Fibroblast of skin of left biceps (primary cell): Measurements from ENCODE around the gene CDR2.
A peak's percentile ranks its signal among the peaks of the same experiment; 100 is the strongest.
"Not testable (repeated sequence)": the region's sequence is repeated elsewhere in the genome, so short reads cannot be mapped to it uniquely, and the experiment has no call there.

ENCODE experiments used
- DNase-seq, 2 experiments: peaks; one replicate each; pipeline ENCODE4 v3.0.0-alpha.2; 2013; ENCODE audit warnings: low read depth in 2 of 2

The CDR2 gene

DNA sequence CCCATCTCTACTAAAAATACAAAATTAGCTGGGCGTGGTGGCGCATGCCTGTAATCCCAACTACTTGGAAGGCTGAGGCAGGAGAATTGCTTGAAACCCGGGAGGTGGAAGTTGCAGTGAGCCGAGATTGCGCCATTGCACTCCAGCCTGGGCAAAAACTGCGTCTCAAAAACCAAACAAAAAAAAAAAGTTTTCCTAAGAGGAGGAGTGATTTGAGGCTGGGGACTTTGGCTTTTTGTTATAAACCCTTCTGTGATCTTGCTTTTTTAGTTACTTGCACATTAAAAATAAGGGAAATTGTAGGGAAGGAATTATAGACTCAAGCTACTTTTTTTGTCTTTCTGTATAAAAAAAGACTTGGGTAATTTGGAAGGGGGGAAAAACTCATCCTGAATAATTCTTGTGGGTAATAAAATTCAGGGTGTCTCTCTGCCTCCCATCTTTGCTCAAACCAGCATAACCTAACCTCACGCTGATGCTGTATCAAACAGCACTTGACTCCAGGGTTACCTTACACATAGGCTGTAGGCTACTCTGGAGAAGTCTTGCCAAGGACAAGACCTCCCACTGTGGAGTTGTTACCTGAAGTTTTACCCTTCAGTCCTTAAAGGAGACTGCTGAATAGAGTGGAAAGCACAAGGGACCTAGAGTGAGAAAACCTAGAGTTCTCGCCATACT, 1.7 kb upstream of the CDR2 start:
- no peak for DNase-seq

DNA sequence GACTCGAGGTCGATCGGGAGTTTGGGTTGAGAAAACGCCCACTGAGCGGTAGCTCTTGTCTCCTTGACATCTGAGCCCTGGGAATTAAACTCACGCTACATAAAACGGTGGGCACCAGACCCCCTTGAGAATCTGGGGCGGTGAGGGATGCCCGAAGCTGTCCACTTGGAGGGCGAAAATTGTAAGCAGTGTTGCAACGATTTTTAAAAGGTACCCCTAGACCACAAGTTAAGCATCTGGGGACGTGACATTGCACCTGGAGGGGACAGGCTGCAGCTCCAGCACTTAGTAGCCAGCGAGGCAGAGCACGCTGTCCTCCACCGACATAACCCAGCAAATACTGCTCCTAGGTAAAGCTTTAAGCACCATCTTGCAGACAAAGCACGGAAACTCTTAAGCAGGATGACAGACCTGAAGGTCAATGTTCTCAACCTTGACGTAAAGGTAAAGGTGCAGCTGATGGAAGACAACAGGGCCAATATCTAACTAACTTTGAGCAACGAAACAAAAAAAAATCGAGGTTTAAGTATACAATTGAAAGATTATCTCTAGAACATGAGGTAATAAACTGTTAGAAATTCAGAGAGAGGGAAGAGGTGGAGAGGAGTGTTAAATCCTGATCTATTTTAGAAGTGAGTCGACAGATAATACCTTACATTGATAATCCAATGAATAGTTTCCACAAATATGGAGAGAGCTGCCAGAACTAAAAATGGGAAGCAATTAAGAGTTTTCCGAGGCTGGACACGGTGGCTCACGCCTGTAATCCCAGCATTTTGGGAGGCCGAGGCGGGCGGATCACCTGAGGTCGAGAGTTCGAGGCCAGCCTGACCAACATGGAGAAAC, 921 bp upstream of the CDR2 start:
- no peak for DNase-seq

DNA sequence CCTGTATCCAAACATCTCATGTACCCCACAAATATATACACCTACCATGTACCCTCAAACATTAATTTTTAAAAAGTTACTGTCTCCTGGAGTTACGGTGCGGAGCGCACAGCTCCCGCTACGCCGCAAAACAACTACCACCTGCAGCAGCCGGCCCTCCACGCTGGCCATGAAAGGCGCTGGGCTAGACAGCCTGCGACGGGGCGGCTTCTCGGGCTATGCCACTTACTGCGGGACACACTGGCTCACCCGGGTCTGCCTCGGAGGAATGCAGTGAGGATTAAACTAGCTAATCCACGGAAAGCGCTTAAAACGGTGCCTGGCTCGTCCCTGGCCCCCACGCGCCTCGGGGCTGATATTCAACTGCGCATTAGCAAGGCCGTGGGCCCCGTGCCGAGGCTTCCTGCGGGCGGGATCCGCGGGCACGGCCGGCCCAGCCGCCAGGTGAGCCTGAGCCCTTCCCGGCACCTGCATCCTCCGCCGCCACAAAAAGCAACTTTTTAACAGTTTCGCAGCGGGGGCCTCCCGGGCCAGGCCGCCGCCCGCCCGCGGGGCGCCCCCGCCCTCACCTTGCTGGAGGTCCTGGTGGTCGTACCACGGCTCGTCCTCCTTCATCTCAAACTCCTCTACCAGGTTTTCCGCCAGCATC, 633 bp downstream of the CDR2 start:
- no peak for DNase-seq

DNA sequence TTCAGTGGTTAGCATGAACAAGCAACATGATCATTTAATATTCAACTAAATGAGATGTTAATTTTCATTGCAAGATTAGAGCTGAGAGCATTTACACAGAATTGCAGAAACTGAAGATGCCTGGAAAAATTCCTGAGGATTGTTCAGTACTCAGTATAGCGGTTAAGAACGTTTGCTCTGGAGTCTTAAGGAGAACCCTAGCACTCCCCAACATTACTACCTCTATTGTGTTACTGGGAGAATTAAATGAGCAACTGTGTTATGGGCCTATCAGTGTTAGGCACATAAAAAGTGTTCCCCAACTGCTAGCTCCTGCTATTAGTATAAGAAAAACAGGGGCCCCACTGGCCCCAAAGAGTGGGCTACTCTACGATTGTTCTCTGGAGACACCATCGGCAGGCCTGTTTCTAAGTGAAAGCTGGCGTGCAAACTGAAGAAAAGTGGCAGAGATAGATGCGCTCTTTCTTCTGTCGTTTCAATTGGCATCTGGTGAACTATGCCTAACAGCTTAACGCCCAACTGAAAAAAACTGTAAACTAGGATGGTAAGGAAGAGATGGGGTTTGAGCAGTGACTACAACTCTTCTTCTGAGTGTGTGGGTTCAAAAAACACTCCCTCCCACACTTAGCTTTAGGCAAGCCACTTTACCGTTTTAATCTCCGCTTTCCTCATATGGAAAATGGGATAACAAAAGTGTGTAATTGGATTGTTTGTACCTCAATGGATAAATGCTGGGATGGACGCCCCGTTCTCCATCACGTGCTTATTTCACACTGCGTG, 1.3 kb downstream of the CDR2 start:
- DNase-seq: no peak

DNA sequence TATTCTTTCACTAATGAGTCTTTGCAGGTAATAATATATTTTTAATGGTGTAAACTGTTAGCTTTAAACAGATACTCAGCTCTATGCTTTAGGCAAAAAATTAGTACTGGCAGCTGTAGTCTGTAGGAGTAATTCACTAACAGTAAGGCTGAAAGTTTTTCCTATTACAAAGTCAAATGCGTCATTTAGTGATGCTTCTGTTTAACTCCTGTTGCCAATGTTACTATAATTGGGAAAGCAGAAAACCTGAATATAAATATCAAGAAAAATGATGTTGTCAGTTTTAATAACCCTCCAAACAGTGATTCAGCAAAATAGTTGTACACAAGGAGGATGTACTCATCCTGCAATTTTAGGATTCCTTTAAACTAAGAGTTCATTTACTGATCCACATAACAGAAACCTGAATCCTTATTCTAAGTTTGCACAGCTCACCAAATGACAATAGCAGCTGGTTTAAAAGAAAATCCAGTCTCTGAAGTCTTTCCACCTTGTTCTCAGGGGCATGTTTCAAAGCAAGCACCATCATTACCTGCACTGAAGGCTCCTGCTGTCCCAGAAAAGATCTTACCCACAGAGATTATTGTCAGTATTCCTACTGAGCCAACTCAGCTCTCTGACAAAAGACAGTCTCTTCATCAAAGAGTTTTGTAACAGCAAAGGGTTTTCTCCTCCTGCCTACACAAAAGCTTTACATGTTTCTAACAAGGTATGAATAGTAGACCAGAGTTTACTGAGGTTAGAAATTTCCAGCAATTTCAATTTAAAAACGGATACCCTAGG, 4.2 kb downstream of the CDR2 start:
- DNase-seq: peak; percentile 43 to 50

DNA sequence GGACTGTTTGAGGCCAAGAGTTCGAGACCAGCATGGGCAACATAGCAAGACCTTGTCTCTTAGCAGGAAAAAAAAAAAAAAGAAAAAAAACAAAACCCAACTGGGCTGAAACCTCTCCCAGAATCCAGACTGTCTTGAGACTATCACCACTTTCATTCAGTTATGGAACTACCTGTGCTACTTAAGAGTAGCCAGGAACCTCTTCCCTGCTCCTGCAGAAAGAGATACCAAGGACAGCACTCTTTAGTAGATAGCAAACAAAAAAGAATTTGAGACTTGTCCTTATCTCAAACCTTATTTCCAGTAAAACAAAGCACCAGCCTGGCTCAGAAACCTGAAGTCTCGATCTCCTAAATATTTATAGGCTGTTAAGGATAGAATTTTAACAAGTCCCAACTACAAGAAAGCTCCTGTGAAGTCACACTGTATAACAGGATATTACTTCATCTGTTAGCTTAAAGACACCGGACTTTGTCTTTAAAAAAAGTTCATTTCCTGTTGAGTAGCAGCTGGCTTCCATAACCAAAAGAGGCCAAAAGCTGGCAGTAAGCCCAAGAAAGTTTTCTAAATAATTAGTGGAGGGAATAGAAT, 5.1 kb downstream of the CDR2 start:
- DNase-seq: no peak

DNA sequence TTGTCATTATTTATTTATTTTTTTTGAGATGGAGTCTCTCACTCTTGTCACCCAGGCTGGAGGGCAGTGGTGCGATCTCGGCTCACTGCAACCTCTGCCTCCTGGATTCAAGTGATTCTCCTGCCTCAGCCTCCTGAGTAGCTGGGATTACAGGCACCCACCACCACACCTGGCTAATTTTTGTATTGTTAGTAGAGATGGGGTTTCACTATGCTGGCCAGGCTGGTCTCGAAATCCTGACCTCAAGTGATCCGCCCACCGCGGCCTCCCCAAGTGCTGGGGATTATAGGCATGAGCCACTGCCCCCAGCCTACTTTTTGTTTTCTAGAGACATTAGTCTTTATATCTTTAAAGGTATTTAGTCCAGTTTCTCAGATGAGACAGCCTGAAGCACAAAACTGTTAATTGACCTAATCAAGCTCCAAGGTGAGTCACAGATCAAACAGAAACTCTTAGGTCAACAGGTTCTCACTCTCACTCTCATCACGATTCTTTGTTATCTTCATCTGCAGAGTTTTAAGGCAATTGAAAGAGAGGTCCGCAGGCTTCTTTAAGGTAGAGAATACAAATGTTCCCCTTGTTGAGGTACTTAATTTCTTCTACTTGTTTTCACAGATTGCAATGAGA, 6.1 kb downstream of the CDR2 start:
- not testable (repeated sequence) for DNase-seq

DNA sequence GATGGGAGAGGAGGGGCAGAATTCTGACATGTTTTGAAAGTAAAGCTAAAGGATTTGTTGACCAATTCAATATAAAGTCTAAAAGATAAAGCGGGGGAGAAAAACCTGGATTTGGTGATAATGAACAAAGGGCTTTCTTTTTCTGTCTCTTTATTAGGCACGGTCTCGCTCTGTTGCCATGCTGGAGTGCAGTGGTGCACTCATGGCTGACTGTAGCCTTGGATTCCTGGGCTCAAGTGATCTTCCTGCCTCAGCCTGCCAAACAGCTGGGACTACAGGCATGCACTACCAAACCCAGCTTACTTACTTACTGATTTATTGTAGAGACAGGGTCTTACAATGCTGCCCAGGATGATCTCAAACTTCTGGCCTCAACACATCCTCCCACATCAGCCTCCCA, 7.5 kb downstream of the CDR2 start:
- DNase-seq: no peak

DNA sequence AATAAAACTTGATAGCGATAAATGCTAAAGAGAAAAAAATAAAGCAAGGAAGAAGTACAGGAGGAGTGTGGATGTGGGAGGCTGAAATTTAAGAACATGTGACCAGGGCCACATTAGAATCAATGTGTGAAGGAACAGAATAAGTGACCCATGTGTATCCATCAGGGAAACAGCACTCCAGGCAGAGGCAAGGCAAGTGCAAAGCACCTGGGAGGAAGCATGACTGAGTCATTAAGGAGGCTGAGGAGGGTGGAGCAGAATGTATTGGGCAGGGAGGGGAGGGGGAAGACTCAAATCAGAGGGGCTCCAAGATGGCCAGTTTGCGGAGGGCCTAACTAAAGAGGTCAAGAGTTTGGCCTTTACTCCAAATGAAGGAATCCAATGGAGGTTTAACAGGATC, 8.0 kb downstream of the CDR2 start:
- DNase-seq: no peak

DNA sequence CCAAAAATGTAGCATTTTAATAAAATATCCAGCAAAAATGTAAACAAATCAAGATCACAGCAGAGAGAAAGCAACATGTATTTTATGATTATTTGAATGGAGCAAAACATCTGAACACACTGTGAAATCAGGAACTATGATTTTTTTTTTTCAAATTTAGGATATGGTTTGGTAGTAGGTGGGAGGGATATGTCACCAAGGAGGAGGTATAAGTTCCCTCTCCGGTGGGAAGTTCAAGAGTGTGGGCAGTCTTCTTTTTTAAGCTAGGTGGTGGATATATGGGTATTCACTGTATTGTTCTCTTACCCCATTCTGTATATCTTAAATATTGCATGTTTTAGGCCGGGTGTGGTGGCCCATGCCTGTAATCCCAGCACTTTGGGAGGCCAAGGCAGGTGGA, 10.2 kb downstream of the CDR2 start:
- DNase-seq: no peak

DNA sequence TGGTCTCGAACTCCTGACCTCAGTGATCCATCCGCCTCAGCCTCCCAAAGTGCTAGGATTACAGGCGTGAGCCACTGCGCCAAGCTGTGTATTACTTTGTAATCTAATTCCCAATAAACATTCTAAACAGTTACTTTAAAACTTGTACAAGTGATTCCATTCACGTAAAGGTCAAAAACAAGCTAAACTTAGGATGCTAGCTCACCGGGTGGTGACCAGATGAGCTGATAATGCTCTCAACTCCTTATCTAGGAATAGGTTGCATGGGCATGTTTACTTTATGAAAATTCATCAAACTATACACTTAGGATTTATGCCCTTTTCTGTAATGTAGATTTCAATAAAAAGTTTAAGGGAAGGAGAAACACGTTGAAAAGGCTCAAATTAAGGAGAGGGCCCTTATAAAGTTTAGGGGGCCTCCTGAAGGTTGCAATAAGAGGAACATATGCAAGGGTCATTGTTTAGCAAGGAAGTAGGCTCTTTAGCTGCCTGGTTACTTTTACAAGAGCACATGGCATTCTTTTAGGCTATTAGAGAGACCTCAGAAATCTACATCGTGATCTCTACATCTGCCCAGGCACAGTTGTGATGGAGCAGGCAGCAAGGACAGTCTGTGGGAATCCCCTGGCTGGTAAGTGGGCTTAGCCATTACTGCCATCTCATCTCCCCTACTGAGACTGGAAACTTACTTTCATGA, 13.3 kb downstream of the CDR2 start:
- no peak for DNase-seq

DNA sequence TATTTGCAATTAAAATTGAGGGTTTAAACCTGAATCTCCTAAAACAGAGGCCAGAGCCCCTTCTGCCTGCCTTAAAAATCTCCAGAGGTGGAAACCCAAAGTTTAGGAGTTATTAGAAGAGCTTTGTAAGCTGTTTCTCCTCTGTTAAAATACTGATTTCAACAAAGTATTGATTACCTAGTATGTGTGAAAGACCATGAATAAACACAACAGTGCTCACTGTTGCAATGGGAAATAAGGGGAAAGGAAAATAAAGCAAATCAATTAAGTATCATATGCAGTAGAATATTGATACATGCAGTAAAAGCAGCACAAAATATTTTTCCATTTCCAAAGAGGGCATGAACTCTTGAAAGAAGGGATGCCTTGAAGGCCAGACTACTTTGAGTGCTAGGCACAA, 14.7 kb downstream of the CDR2 start:
- DNase-seq: no peak

DNA sequence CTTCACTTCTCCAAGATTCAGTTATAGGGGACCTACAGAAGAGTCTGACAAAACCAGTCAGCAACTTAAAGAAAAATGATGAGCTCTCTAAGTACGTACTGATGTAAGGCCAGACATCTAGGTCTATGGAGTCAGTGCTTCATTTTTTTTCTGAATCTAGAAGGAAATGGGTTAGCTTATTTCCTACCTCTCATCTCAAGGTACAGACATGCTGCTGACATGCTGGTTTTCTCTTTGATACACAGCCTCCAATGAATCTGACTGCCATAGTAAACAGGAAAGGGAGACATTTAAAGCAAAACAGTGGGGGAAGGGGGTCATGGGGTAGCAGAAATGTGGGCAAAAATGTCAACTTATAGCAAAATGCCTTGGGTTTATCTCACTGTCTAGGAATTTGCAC, 16.4 kb downstream of the CDR2 start:
- no peak for DNase-seq

DNA sequence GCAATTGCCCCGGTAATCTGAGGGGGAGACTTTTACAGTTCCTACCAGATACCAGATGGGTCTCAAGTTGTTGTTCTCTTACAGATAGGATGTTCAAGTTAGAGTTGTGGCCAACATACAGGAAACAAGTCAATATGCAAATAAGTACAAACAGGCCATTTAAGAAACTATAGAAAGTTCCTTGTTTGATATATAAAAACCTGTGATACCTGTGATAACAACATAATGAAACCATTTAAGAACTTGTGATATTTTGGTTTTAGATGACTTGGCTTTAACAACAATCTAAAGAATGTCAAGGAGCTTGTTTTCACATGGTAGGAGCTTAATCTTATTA, 16.8 kb downstream of the CDR2 start:
- DNase-seq: no peak

DNA sequence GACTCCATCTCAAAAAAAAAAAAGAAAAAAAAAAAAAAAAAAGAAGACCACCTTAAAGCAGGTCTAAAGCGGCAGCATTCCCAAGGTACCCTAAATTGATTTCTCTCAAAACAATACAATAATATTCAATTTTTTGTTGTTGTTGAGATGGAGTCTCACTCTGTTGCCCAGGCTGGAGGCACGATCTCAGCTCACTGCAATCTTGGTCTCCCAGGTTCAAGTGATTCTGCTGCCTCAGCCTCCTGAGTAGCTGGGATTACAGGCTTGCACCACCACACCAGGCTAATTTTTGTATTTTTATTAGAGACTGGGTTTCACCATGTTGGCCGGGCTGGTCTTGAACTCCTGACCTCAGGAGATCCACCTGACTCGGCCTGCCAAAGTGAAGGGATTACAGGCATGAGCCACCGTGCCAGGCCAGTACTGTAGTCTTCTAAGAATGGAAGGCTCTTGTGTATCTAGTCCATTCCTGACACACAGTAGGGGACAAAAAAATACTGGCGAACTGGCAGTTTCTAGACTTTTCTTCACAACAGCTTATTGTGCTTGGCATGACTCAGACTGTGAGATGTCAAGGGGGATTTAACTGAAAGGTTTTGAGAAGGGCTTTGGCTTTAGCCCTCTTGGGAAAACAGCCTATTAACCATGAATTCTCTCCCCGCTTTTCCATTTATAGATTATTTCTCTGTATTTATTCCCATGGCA, 17.3 kb downstream of the CDR2 start:
- DNase-seq: no peak

DNA sequence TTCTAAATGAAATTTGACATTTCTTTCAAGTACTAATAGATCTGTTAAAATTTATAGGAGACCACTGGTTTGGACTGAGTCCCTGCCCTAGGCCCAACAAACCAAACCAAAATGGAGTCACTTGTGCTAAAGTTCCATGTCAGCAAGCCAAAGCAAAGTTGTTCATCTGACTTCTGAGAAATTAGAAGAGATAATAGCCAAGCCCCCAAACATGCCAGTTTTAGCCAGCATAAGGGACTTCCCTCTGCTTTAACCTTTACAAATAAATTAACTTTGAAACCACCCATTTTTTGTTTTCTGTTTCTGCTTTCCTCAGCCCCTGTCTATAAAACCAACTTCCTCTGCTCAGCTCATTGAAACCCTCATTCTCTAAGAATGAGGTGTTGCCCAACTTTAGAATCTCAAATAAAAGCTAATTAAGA, 18.9 kb downstream of the CDR2 start:
- no peak for DNase-seq

DNA sequence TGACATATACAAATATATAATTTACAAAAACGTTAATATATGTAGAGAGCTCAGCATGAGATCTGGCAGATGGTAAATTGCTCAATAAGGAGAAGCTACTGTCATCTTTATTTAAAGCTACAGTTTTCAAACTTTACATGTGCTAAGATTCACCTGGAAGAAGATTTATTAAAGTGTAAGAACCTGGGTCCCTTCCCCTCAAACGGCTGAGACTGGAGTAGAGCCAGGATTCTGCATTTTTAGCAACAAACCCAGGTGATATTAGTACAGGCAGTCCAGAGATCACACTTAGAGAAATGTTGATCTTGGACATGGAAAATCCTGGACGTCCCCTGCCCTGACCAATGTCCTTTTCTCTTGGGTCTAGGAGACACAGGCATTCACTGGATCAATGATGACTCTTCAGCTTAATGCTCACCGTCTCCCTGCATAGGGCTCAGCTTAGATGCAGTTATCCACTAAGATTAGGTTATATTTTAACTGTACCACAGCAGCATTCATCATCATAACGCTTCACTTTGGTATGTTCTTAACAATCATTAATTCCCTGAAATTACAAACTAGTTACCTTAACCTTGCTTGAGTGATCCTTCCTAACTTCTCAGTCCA, 20.4 kb downstream of the CDR2 start:
- DNase-seq: no peak

DNA sequence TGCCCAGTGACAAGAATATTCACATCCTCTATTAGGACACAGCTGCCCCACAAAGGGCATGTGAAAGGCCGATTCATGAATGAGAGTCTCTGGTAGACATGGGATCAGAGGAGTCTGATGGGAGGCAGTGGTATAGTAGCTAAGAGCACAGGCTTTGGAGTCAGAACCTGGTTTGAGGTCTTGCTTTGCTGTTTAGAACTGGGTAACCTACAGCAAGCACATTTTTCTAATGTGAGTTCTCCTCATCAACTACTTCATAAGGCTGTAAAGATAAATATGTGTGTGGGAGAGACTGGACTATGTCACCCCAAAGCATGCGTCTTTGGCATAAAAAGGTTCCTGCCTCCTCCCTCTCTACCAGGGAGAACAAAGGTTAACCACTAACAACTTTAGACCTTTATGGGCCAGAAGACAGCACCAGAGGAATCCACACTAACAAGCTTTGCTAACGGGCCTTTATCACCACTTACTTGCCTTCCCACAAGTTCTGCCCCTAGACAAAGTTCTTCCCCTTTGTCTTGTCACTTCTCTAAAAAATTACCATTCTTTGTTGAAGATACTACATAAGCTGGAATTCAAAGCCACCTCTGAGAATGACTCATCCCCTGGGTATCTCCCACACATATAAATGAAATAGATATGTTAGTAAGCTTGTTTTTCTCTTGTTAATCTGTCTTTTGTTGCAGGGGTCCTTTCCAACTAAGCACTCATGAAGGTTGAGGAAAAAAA, 21.1 kb downstream of the CDR2 start:
- DNase-seq: peak; percentile 55 to 72
